SK-N-SH (cell line): Measurements from ENCODE around the gene ACSF3. TPM values are rescaled to one million over a fixed set of nuclear protein-coding genes. Genes with fewer than 3 reads are reported as not detected.

Experiments used
- CTCF ChIA-PET: fragments of 300-600, 350-600 bp; formaldehyde crosslinking; extraction: SDS; loops from one replicate; lab custom pipeline; 2021; lab: Yijun Ruan, JAX
- POLR2A ChIA-PET: fragments of 350-600 bp; sonication (Branson Sonifier 250); formaldehyde crosslinking; extraction: SDS; loops from one replicate; lab custom pipeline; 2020; ENCODE audit warnings: antibody characterized with exemption, inconsistent platforms; lab: Yijun Ruan, JAX
- DNase-seq: peaks from one replicate; pipeline ENCODE4 v3.0.0; 2012
- H2AFZ ChIP-seq: fragments of 200-600 bp; sonication (generic); 2 replicates; pipeline ENCODE4 v1.8.1; 2016; ENCODE audit warnings: antibody characterized with exemption, mild to moderate bottlenecking, low read depth
- H3F3A ChIP-seq: fragments of 200-600 bp; sonication (generic); replicated peaks from 2 replicates; pipeline ENCODE3; 2016; ENCODE audit warnings: antibody characterized with exemption, mild to moderate bottlenecking; ENCODE audit not compliant: insufficient read depth
- H3K27ac ChIP-seq, 2 experiments: fragments of 200-500 bp in 1 of 2; fragments of 200-600 bp in 1 of 2; sonication (Bioruptor generic) in 1 of 2; sonication (generic), shearing (Covaris generic) in 1 of 2; 2 replicates each; pipeline versions ENCODE4 v1.5.1 to v1.6.1; 2014 to 2016; ENCODE audit warnings: low read depth in 2 of 2, inconsistent platforms in 1 of 2, low read length in 1 of 2, mild to moderate bottlenecking in 1 of 2, mixed read lengths in 1 of 2
- H3K27me3 ChIP-seq: fragments of 200-600 bp; sonication (generic), shearing (Covaris generic); 2 replicates; pipeline ENCODE4 v1.6.1; 2016; ENCODE audit warnings: mixed run types; ENCODE audit not compliant: insufficient read depth
- H3K36me3 ChIP-seq, 2 experiments: fragments of 200-500 bp in 1 of 2; fragments of 200-600 bp in 1 of 2; sonication (Bioruptor generic) in 1 of 2; sonication (generic) in 1 of 2; replicated peaks in 1 of 2; 2 replicates each; pipeline versions ENCODE3 to v1.5.1; 2014 to 2016; ENCODE audit warnings: low read length in 1 of 2, mild to moderate bottlenecking in 1 of 2; ENCODE audit not compliant: insufficient read depth in 2 of 2, control insufficient read depth in 1 of 2
- H3K4me1 ChIP-seq, 2 experiments: fragments of 200-500 bp in 1 of 2; fragments of 200-600 bp in 1 of 2; sonication (Bioruptor generic) in 1 of 2; sonication (generic), shearing (Covaris generic) in 1 of 2; 2 replicates each; pipeline versions ENCODE4 v1.5.1 to v1.6.1; 2014 to 2016; ENCODE audit warnings: low read depth in 1 of 2, low read length in 1 of 2, mixed run types in 1 of 2; ENCODE audit not compliant: insufficient read depth in 2 of 2, control insufficient read depth in 1 of 2
- H3K4me2 ChIP-seq: fragments of 200-600 bp; sonication (generic), shearing (Covaris generic); 2 replicates; pipeline ENCODE4 v1.6.1; 2017; ENCODE audit warnings: mixed run types
- H3K4me3 ChIP-seq, 2 experiments: fragments of 200-500 bp in 1 of 2; fragments of 200-600 bp in 1 of 2; sonication (Bioruptor generic) in 1 of 2; sonication (generic), shearing (Covaris generic) in 1 of 2; 2 replicates each; pipeline versions ENCODE4 v1.5.1 to v1.8.1; 2014 to 2016; ENCODE audit warnings: low read depth in 2 of 2, inconsistent platforms in 1 of 2, low read length in 1 of 2, mild to moderate bottlenecking in 1 of 2, mixed read lengths in 1 of 2, moderate library complexity in 1 of 2
- H3K79me2 ChIP-seq: fragments of 200-600 bp; sonication (generic); 2 replicates; pipeline ENCODE4 v1.8.1; 2017; ENCODE audit warnings: mild to moderate bottlenecking; ENCODE audit not compliant: insufficient read depth
- H3K9ac ChIP-seq: fragments of 200-600 bp; sonication (generic); 2 replicates; pipeline ENCODE4 v1.6.1; 2017; ENCODE audit warnings: mixed run types
- H3K9me2 ChIP-seq: fragments of 200-600 bp; sonication (generic); 2 replicates; pipeline ENCODE4 v1.6.1; 2017; ENCODE audit warnings: mixed run types
- H3K9me3 ChIP-seq: fragments of 200-600 bp; sonication (generic); 2 replicates; pipeline ENCODE4 v1.6.1; 2017; ENCODE audit warnings: mixed run types, mild to moderate bottlenecking, moderate library complexity
- H4K20me1 ChIP-seq: fragments of 200-600 bp; sonication (generic); 2 replicates; pipeline ENCODE4 v1.6.1; 2017; ENCODE audit warnings: mild to moderate bottlenecking, mixed run types; ENCODE audit not compliant: insufficient read depth
- ELF1 ChIP-seq: IDR thresholded peaks from 2 replicates; pipeline ENCODE4 v1.4.0; 2012
- FOSL2 ChIP-seq: IDR thresholded peaks from 2 replicates; pipeline ENCODE4 v1.4.0; 2012; ENCODE audit warnings: low read depth, mild to moderate bottlenecking, moderate library complexity, borderline replicate concordance
- FOXJ3 ChIP-seq: sonication (generic); formaldehyde crosslinking; IDR thresholded peaks from 2 replicates; pipeline ENCODE4 v1.5.1; 2020; ENCODE audit warnings: mild to moderate bottlenecking, missing genetic modification reagents
- FOXM1 ChIP-seq: IDR thresholded peaks from 2 replicates; pipeline ENCODE4 v1.4.0; 2012; ENCODE audit warnings: low read depth, mild to moderate bottlenecking
- MXI1 ChIP-seq: IDR thresholded peaks from 2 replicates; pipeline ENCODE4 v1.6.1; 2012; ENCODE audit warnings: mild to moderate bottlenecking, low read depth, low read length, improper control_type of control experiment
- RAD21 ChIP-seq: IDR thresholded peaks from 2 replicates; pipeline ENCODE4 v1.6.1; 2012; ENCODE audit warnings: mild to moderate bottlenecking, low read length
- RFX5 ChIP-seq: IDR thresholded peaks from 2 replicates; pipeline ENCODE4 v1.6.1; 2012; ENCODE audit warnings: mild to moderate bottlenecking, improper control_type of control experiment, low read length
- TCF12 ChIP-seq: IDR thresholded peaks from 2 replicates; pipeline ENCODE4 v1.4.0; 2012
- WGBS: methylation state at CpG from one replicate; pipeline ENCODE4 v1.1.6; 2017; ENCODE audit warnings: low lambda C conversion rate; 5-methylcytosine and 5-hydroxymethylcytosine counted together
- polyA plus RNA-seq, 3 experiments: library from polyadenylated mRNA; depleted of rRNA; stranded (reverse); fragments of >200 nt; gene quantifications; 2 replicates each; pipeline ENCODE4 v1.2.3, GENCODE V29; 2012
- TF ChIP-seq, protein P1 (sequence below): IDR thresholded peaks from 2 replicates; pipeline ENCODE4 v1.4.0; 2012; ENCODE audit warnings: low read depth, borderline replicate concordance
- TF ChIP-seq, protein P2 (sequence below): IDR thresholded peaks from 2 replicates; pipeline ENCODE4 v1.4.0; 2012; ENCODE audit warnings: low read depth, borderline replicate concordance

The ACSF3 gene
- polyA plus RNA-seq, 1 of the 3 experiments (the other 2 are of a cell fraction), result 18.8 TPM

DNA sequence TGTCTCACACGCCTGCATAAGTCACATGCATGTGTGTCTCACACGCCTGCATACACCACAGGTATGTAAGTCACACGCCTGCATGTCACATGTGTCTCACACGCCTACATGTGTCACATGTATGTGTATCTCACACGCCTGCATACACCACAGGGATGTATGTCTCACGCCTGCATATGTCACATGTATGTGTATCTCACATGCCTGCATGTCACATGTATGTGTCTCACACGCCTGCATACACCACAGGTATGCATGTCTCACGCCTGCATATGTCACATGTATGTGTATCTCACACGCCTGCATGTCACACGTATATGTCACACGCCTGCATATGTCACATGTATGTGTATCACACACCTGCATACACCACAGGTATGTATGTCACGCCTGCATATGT is 64.1 kb downstream of the ACSF3 start:
- no peaks in the 10 kb centered on the region for H4K20me1 ChIP-seq
- POLR2A ChIA-PET, result no interaction called here
- TF ChIP-seq, protein P1, sequence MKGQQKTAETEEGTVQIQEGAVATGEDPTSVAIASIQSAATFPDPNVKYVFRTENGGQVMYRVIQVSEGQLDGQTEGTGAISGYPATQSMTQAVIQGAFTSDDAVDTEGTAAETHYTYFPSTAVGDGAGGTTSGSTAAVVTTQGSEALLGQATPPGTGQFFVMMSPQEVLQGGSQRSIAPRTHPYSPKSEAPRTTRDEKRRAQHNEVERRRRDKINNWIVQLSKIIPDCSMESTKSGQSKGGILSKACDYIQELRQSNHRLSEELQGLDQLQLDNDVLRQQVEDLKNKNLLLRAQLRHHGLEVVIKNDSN, result no peak
- TF ChIP-seq FOXM1 (no peak), TCF12 (no peak), FOSL2 (no peak)

DNA sequence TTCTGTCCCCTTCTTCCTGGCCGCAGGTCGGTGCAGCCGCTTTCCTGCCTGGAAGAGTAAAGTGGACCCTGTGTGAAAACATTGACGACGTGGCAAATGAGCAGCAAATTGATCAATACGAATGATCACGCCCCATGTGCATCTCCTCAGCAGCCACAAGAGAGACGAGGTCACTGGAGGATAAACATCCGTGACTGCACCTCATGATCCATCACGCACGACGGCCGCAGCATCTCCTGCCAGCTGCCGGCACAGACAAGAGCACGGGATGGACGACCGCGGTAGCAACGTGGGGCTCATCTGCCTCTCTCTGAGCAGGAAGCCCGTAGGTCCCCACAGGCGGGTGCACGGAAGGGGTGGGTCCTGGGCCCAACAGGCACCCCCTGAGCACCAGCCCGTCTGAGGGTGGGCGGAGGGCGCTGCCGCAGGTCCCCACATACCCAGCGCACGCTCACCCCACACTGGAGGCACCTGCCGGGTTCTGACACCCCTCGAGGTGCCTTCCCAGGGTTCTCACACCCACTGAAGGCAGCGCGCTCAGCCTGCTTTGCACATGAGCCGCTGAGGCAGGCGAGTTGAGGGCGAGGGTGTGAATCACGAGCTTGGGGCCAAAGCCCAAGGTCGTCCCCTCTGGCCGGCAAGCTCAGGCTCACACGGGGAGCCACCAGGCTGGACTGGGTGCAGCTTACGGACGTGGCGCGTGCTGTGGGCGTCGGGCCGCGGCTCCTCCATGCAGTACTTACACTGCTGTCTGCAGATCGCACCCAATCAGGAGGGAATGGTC is 65.6 kb downstream of the ACSF3 start:
- H3K79me2 ChIP-seq, result no peaks in the 10 kb centered on the region
- CTCF ChIA-PET, result interaction anchor here (0.9 to 1.4 kb wide), 2 partner anchors 8 to 421 kb away, joined by 3 to 4 read pairs; no protein-coding TSS in a partner anchor
- TF ChIP-seq, protein P2, sequence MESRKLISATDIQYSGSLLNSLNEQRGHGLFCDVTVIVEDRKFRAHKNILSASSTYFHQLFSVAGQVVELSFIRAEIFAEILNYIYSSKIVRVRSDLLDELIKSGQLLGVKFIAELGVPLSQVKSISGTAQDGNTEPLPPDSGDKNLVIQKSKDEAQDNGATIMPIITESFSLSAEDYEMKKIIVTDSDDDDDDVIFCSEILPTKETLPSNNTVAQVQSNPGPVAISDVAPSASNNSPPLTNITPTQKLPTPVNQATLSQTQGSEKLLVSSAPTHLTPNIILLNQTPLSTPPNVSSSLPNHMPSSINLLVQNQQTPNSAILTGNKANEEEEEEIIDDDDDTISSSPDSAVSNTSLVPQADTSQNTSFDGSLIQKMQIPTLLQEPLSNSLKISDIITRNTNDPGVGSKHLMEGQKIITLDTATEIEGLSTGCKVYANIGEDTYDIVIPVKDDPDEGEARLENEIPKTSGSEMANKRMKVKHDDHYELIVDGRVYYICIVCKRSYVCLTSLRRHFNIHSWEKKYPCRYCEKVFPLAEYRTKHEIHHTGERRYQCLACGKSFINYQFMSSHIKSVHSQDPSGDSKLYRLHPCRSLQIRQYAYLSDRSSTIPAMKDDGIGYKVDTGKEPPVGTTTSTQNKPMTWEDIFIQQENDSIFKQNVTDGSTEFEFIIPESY, result no peak
- no peak overlapping the region for H3K9ac ChIP-seq
- 73% methylated on average over 30 of the region's 48 CpGs for WGBS
- H3K36me3 ChIP-seq, result no peaks in the 10 kb centered on the region
- peaks cover 17% of the 10 kb centered on the region for H3F3A ChIP-seq
- H2AFZ ChIP-seq, result no peak overlapping the region
- POLR2A ChIA-PET, result no interaction called here
- H3K4me1 ChIP-seq, result peaks cover 0 to 34% of the 10 kb centered on the region in 2 experiments; a peak in 1 of 4 replicates
- no peaks in the 10 kb centered on the region for H3K9me3 ChIP-seq
- H3K4me3 ChIP-seq, result no peak overlapping the region
- no peaks in the 10 kb centered on the region for H3K9me2 ChIP-seq
- no peak for DNase-seq
- no peak overlapping the region for H3K4me2 ChIP-seq
- H3K27me3 ChIP-seq, result no peaks in the 10 kb centered on the region
- no peak overlapping the region for H3K27ac ChIP-seq
- H4K20me1 ChIP-seq, result no peaks in the 10 kb centered on the region

More for the DNA sequence above, 64.1 kb downstream of the ACSF3 start:
- WGBS, result 80% methylated on average over 12 of the region's 12 CpGs
- no peak overlapping the region for H3K4me3 ChIP-seq
- H3K27ac ChIP-seq, result no peak overlapping the region
- H3K27me3 ChIP-seq, result no peaks in the 10 kb centered on the region
- no peak overlapping the region for H3K4me2 ChIP-seq
- no peaks in the 10 kb centered on the region for H3K9me3 ChIP-seq
- peaks cover 0 to 36% of the 10 kb centered on the region in 2 experiments; a peak in 1 of 4 replicates for H3K4me1 ChIP-seq
- no peaks in the 10 kb centered on the region for H3K36me3 ChIP-seq
- CTCF ChIA-PET, result no interaction called here
- no peak for DNase-seq
- H3K79me2 ChIP-seq, result no peaks in the 10 kb centered on the region
- no peaks in the 10 kb centered on the region for H3K9me2 ChIP-seq
- H2AFZ ChIP-seq, result no peak overlapping the region
- no peak overlapping the region for H3K9ac ChIP-seq
- H3F3A ChIP-seq, result peaks cover 17% of the 10 kb centered on the region

DNA sequence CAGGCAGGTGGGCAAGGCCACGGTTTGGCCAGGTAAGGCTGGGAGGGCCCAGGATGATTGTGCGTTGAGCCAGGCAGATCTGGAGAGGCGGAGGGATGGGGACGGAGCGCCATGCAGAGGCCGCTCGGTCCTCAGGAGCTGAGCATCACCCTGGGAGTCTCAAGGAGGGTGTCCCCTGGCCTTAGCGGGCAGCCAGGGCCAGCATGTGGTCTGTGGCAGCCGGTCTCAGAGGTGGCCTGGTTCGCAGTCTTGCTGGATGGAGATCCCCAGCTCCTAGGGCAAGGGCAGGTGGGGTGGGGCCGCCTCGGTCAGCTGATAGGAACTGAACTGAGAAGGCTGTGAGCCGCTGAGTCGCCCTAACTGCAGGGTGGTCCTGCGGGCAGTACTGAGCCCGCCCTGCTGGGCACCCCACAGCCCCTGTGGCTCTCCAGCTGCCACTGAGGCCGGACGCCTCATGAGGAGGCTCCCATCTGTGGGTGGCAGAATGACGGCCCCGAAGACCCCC is 66.2 kb downstream of the ACSF3 start:
- Histone ChIP-seq H3K27me3 (no peaks in the 10 kb centered on the region), H3K36me3 (no peaks in the 10 kb centered on the region), H3K4me3 (no peak overlapping the region), H3K9me2 (no peaks in the 10 kb centered on the region), H3F3A (peaks cover 17% of the 10 kb centered on the region), H3K4me1 (peaks cover 0 to 36% of the 10 kb centered on the region in 2 experiments; a peak in 1 of 4 replicates), H3K79me2 (no peaks in the 10 kb centered on the region), H3K9me3 (no peaks in the 10 kb centered on the region), H3K27ac (no peak overlapping the region), H3K4me2 (no peak overlapping the region), H4K20me1 (no peaks in the 10 kb centered on the region), H3K9ac (no peak overlapping the region), H2AFZ (no peak overlapping the region)
- WGBS, result 85% methylated on average over 12 of the region's 20 CpGs
- DNase-seq, result no peak
- TF ChIP-seq TCF12, result no peak
- TF ChIP-seq RAD21, result no peak
- no peak for TF ChIP-seq RFX5
- TF ChIP-seq MXI1, result no peak
- no peak for TF ChIP-seq ELF1
- TF ChIP-seq FOXJ3 (CRISPR knock-in tag), result no peak
- TF ChIP-seq, protein P1, result no peak
- ChIA-PET CTCF (interaction anchor here (1.8 kb wide), 1 partner anchor 423 kb away, joined by 6 read pairs; no protein-coding TSS in a partner anchor), POLR2A (no interaction called here)
